WI38 (cell line): Measurements from ENCODE around the gene PLEKHG4B.

Experiments used
- H3K4me3 ChIP-seq: 2 replicates; pipeline ENCODE4 v1.5.1; 2011; ENCODE audit warnings: low read depth, mild to moderate bottlenecking, control low read depth, low read length
- TF ChIP-seq, protein P1 (sequence below): IDR thresholded peaks from 2 replicates; pipeline ENCODE4 v1.5.1; 2012; ENCODE audit warnings: low read depth, mild to moderate bottlenecking, control low read depth, low read length

PLEKHG4B gene

DNA sequence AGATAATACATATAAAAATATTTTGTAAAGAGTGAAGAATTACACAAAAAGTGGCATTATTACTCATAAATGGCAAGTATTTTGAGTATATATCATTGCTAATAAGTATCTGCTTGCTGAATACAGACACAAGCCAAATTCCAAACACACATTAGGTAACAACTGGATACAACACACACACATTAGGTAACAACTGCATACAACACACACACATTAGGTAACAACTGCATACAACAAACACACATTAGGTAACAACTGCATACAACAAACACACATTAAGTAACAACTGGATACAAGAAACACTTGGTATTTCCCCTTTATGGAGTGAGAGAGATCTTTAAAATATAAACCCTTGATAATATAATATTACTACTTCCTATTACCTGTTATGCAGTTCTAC, 112.5 kb downstream of the PLEKHG4B start:
- H3K4me3 ChIP-seq, result no peak overlapping the region
- TF ChIP-seq, protein P1, sequence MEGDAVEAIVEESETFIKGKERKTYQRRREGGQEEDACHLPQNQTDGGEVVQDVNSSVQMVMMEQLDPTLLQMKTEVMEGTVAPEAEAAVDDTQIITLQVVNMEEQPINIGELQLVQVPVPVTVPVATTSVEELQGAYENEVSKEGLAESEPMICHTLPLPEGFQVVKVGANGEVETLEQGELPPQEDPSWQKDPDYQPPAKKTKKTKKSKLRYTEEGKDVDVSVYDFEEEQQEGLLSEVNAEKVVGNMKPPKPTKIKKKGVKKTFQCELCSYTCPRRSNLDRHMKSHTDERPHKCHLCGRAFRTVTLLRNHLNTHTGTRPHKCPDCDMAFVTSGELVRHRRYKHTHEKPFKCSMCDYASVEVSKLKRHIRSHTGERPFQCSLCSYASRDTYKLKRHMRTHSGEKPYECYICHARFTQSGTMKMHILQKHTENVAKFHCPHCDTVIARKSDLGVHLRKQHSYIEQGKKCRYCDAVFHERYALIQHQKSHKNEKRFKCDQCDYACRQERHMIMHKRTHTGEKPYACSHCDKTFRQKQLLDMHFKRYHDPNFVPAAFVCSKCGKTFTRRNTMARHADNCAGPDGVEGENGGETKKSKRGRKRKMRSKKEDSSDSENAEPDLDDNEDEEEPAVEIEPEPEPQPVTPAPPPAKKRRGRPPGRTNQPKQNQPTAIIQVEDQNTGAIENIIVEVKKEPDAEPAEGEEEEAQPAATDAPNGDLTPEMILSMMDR, result no peak

DNA sequence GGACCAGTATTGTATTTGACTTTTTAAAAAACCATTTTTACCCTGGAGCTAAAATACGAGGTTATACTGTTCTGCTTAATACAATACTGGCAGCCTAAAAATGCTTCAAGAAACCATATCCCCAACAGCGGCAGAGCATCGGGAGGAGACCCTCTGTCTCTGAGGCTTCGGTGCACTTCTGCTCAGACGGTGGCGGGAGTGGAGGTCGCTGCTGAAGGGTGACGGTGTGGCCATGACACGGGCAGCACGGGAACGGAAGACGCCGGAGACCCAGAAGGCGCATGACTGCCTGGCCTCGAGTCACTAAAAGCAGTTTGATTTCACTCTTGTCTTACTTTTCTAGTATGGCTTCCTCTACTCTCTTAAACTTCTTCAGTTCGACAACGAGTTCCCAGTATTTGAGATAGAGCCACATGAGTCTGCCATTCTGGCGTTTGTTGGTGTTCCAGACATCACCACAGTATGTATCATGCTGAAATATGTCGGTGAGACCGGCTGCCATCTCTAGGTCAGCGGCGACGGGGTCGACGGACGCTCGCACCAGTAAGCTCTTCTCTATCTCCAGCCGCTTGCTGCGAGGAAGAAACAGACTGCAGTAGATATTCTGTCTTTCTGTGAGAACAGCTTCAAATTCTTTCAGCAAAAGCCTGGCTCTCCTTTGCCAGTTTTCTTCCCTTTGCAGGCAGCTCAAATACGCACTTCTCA, 113.2 kb downstream of the PLEKHG4B start:
- TF ChIP-seq, protein P1, result no peak
- no peak overlapping the region for H3K4me3 ChIP-seq

DNA sequence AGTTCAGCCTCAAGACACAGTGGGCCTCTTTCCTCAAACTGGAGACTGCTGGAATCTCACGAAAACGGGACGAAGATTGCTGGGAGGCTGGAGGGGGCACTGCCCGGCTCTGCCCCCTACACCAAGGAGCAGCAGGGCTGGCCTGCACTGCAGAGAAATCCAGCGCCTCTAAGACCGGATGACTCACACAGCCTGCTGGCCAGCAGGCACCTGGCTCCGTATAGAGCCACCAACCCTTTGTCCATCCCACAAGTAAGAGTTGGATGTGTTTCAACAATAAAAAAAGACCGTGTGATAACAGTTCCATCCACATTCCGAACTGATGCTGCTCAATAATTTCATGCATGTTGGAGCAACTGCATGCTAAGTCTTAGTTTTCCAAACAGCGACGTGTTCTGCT, 114.4 kb downstream of the PLEKHG4B start:
- no peak overlapping the region for H3K4me3 ChIP-seq
- TF ChIP-seq, protein P1, result no peak

DNA sequence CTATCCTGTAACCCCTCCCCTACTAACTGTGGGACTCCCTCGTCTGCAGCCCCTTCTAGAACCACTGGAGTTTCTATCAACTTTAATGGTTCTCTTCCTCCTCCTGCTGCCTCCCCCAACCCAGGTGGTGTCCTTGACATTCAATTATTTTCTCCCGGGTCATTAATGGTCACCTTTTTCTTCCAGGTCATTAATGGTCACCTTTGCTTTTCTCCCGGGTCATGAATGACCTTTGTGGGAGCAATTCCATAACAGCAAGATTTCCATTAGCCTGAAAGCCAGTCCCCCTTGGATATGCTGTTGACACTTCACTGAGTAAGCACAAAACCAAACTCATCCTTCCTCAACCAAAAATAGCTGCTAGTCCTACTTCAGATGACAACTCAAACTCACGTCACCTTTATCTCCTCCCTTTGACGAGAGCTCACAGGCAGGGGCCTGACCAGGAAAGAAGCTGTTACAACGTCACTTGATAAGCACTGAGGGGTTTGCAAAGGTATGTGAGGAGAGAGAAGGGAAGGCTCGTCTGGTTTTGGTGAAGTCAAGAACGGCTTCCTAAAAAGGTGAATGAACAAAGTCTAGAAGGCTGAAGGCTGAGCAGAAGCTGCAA, 115.1 kb downstream of the PLEKHG4B start:
- H3K4me3 ChIP-seq, result no peak overlapping the region
- TF ChIP-seq, protein P1, result no peak

DNA sequence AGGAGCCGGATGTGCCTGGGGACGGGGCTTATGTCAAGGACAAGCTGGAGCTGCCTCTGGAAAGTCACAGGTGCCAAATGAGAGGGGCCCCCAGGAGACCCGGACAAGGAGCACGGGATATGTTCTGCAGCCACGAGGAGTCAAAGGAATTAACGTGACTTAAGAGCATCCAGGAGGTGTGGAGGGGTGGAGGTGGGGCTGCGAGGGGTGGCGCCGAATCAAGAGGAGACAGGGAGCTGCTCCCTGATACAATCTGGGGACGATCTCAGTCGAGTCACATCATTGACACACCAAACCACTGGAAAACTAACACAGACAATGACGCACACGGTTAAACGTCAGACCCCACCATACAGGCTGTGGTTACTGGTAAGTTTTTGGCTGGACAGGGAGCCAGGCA, 115.6 kb downstream of the PLEKHG4B start:
- no peak overlapping the region for H3K4me3 ChIP-seq
- TF ChIP-seq, protein P1, result no peak

DNA sequence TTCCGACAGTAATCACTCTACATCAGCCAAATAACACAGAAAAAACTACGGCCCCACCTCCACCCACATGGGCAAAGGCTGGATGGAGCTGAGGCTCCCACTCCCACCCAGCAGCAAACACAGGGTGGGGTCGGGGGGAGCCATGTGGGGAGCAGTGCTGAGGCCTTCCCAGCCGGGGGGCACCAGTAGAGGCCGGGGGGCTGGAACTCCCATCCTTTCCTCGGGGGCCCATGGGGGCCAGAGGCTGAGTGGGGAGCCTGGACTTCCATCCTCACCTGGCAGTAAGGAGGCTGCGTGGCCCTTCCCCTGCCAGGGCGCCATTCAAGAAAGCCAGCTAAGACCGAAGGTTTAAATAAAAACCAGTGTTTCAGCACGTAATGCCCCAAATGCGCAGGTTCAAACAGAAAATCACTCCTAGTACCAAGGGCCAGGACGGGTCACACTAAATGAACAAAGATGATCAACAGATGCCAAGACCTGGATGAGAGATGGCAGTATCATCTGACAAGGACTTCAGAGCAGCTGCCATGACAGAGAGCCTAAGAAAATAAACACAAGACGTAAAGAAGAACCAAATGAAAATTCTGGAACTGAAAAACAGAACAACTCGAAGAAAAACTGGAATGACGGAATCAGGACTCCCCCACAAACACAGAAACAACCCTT, 116.6 kb downstream of the PLEKHG4B start:
- TF ChIP-seq, protein P1, result no peak

More for the DNA sequence above, 116.6 kb downstream of the PLEKHG4B start:
- no peak overlapping the region for H3K4me3 ChIP-seq
